SJCRH30 (cell line): ENCODE data around the gene RSPO4. TPM values are rescaled to one million over a fixed set of nuclear protein-coding genes. Genes with fewer than 3 reads are reported as not detected.
"Not testable (repeated sequence)": the region's sequence is repeated elsewhere in the genome, so short reads cannot be mapped to it uniquely, and the experiment has no call there.

Experiments
- DNase-seq, 2 experiments: peaks; one replicate each; pipeline ENCODE4 v3.0.0-alpha.2; 2015 to 2020
- H3K27ac ChIP-seq: fragments of 250-450 bp; sonication (Bioruptor Pico); 2 replicates; pipeline ENCODE4 v1.5.1; 2020; ENCODE audit warnings: mild to moderate bottlenecking, moderate library complexity
- H3K27me3 ChIP-seq: fragments of 250-450 bp; sonication (Bioruptor Pico); 2 replicates; pipeline ENCODE4 v1.5.1; 2020; ENCODE audit warnings: mild to moderate bottlenecking, moderate library complexity
- H3K36me3 ChIP-seq: fragments of 250-450 bp; sonication (Bioruptor Pico); 2 replicates; pipeline ENCODE4 v1.5.1; 2020; ENCODE audit warnings: mild to moderate bottlenecking, moderate library complexity
- H3K4me1 ChIP-seq: fragments of 250-450 bp; sonication (Bioruptor Pico); 2 replicates; pipeline ENCODE4 v1.5.1; 2020; ENCODE audit warnings: mild to moderate bottlenecking, moderate library complexity
- H3K4me3 ChIP-seq: fragments of 250-450 bp; sonication (Bioruptor Pico); 2 replicates; pipeline ENCODE4 v1.5.1; 2020; ENCODE audit warnings: mild to moderate bottlenecking, moderate library complexity
- H3K9me3 ChIP-seq: fragments of 250-450 bp; sonication (Bioruptor Pico); replicated peaks from 2 replicates; pipeline ENCODE4 v1.5.1; 2020; ENCODE audit warnings: mild to moderate bottlenecking, moderate library complexity
- total RNA-seq: library from RNA; depleted of rRNA; stranded (reverse); fragments of >200 nt; shearing (Covaris generic); gene quantifications from 2 replicates; pipeline ENCODE4 v1.2.3, GENCODE V29; 2014

Gene RSPO4
- total RNA-seq, 1 experiment from 2014 or later, result not detected

DNA sequence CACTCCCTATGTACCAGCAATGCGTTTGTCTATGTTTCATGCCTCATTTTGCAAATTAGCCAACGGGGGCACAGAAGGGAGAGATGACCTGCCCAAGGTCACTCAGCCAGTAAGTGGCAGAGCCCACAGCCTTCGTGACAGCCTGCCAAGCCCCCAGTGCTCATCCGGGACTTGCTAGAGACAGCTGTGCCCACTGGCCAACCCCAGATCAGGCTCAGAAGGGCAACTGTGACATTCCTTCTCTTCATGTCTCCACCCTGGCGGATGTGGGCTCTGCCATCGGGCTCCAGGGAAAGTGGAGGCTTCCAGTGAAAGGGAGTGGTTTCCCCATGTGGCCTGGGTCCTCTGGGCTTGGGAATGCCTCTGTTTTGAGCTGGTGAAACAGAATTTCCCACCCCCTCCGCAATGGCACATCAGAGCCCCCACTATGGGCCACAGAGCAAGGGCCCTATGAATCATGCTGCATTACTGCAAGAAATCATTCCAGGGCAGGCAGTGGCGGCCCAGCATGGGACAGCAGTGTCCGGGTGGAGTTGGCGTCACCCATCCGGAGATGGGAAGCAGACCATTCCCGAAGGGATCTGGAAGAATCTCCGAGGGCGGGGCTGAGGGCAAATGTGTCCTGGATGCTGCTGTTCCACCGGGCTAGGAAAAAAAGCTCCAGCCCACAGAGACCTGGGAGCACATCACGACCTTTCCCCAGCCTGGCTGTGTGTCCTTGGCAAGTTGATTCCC lies 9.1 kb downstream of the RSPO4 start:
- Histone ChIP-seq H3K36me3 (no peaks in the 10 kb centered on the region), H3K27me3 (peaks cover 3% of the 10 kb centered on the region; the same call in 1 of the 2 replicates), H3K27ac (no peak overlapping the region), H3K9me3 (no peaks in the 10 kb centered on the region), H3K4me3 (no peak overlapping the region), H3K4me1 (no peaks in the 10 kb centered on the region)
- peak in 1 of 2 experiments; percentile 9 for DNase-seq

- Histone ChIP-seq H3K4me1 (no peaks in the 10 kb centered on the region), H3K27ac (no peak overlapping the region), H3K36me3 (no peaks in the 10 kb centered on the region), H3K4me3 (no peak overlapping the region), H3K27me3 (peaks cover 3% of the 10 kb centered on the region; the same call in 1 of the 2 replicates), H3K9me3 (no peaks in the 10 kb centered on the region)
- peak in 1 of 2 experiments; percentile 14 for DNase-seq
These were observed 10.3 kb downstream of the RSPO4 start for GRCh38 chr20:991850-992249.

DNA sequence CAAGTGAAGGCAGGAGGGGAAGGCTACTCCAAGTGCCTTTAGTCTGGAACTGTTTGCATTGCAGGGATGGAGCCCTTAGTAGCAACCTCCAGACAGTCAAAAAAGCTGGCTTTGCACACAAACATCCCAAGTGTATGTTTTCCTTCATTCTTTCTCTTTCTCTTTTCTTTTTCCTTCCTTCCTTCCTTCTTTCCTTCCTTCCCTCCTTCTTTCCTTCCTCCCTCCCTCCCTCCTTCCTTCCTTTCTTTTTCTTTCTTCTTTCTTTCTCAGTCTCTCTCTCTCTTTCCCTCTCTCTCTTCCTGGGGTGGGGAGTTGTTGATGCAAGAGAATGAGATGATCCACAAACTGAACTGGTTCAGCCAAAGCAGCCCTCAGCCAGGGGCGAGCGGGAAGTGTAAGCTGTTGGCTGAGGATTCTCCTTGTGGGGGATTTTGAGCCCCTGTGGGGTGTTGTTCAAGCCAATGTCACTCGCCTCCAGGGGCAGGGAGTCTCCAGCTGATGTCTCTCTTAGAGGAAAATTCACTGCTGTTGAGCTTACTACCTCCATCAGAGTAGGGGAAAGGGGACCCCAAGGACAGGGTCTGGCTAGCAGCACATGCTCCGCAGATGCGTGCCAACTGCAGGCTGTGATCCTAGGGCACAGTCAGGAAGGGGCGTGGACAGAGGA lies 11.7 kb downstream of the RSPO4 start:
- Histone ChIP-seq H3K4me1 (no peaks in the 10 kb centered on the region), H3K27me3 (peaks cover 3% of the 10 kb centered on the region; the same call in 1 of the 2 replicates), H3K36me3 (no peaks in the 10 kb centered on the region), H3K27ac (no peak overlapping the region), H3K4me3 (no peak overlapping the region), H3K9me3 (no peaks in the 10 kb centered on the region)
- DNase-seq, result no peak

GRCh38 chr20:988272-988671 lies 13.8 kb downstream of the RSPO4 start:
- Histone ChIP-seq H3K9me3 (no peaks in the 10 kb centered on the region), H3K27me3 (peaks cover 3% of the 10 kb centered on the region; the same call in 1 of the 2 replicates), H3K36me3 (no peaks in the 10 kb centered on the region), H3K4me1 (no peaks in the 10 kb centered on the region), H3K4me3 (no peak overlapping the region), H3K27ac (no peak overlapping the region)
- no peak for DNase-seq

DNA sequence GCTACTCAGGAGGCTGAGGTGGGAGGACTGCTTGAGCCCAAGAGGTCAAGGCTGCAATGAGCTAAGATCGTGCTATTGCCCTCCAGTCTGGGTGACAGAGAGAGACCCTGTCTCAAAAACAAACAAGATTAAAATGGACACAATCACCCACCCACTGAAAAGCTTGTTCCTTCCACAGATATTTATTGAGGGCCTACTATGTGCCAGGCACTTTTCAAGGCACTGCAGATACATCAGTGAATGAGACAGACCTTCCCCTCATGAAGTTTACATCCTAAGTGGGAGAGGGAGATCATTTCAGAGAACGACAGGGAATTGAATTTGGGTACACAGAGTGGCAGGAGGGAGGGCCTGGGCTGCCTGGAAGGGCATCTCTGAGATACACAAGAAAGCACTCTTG lies 14.4 kb downstream of the RSPO4 start:
- H3K27ac ChIP-seq, result no peak overlapping the region
- H3K27me3 ChIP-seq, result peaks cover 3% of the 10 kb centered on the region; the same call in 1 of the 2 replicates
- no peaks in the 10 kb centered on the region for H3K36me3 ChIP-seq
- no peaks in the 10 kb centered on the region for H3K4me1 ChIP-seq
- no peak overlapping the region for H3K4me3 ChIP-seq
- no peak for DNase-seq
- H3K9me3 ChIP-seq, result no peaks in the 10 kb centered on the region

DNA sequence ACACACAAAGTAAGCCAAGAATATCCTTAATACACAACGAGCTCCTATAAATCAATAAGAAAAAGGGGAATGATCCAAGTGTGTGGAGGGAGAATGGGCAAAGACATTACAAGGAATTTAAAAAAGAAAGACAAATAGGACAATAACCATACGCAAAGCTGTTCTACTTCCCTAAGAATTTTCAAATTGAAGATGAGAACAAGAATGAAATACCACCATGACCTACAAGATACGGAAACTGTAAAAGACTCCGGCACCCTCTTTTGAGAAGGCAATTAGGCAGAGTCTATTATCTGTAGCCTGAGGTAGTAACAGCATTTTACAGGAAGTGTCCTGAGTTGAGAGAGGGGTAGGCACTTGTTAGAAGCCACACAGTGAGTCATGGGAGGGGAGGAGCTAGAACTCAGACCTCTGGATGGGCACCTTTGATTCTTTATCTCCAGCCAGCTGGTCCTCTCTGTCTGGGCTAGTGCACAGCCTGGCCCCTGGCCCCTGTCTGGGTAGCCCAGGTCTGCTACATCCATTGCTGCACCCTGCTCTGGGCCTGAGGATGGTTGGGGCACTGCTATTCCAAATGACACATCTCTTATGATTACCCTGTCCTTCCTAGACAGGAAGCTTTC lies 15.3 kb downstream of the RSPO4 start:
- Histone ChIP-seq H3K27me3 (peaks cover 3% of the 10 kb centered on the region; the same call in 1 of the 2 replicates), H3K36me3 (no peaks in the 10 kb centered on the region), H3K9me3 (no peaks in the 10 kb centered on the region), H3K4me3 (no peak overlapping the region), H3K27ac (no peak overlapping the region), H3K4me1 (no peaks in the 10 kb centered on the region)
- no peak for DNase-seq

GRCh38 chr20:984994-985393 lies 17.1 kb downstream of the RSPO4 start:
- H3K9me3 ChIP-seq, H3K27me3 ChIP-seq, H3K27ac ChIP-seq, H3K4me3 ChIP-seq, H3K36me3 ChIP-seq, H3K4me1 ChIP-seq, DNase-seq: not testable (repeated sequence)

DNA sequence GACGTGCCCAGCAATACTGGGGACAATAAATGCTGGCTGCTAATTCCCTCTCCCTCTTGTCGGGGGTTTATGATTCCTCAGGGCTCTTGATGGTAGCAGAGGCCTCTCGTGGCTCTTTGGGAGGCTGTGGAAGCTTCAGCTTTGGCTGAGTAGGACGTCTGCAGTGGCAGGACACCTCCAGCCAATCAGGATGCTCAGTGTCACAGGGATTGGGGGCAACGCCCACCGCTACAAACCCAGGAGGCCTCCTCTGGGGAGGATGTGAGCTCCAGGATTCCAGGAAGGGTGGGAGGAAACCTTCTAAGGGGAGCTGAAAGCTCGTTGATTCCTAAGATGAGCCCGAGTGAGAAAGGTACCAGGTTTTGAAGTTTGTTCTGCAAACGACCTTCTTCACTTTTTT lies 19.4 kb downstream of the RSPO4 start:
- no peaks in the 10 kb centered on the region for H3K36me3 ChIP-seq
- no peak overlapping the region for H3K27ac ChIP-seq
- peaks cover 3% of the 10 kb centered on the region; the same call in 1 of the 2 replicates for H3K27me3 ChIP-seq
- no peaks in the 10 kb centered on the region for H3K4me1 ChIP-seq
- DNase-seq, result no peak
- no peaks in the 10 kb centered on the region for H3K9me3 ChIP-seq
- H3K4me3 ChIP-seq, result no peak overlapping the region

GRCh38 chr20:977021-977420 lies 25.1 kb downstream of the RSPO4 start:
- no peak for DNase-seq
- no peaks in the 10 kb centered on the region for H3K9me3 ChIP-seq
- H3K27me3 ChIP-seq, result peaks cover 8% of the 10 kb centered on the region
- H3K4me3 ChIP-seq, result no peak overlapping the region
- H3K27ac ChIP-seq, result no peak overlapping the region
- H3K36me3 ChIP-seq, result no peaks in the 10 kb centered on the region
- H3K4me1 ChIP-seq, result no peaks in the 10 kb centered on the region

DNA sequence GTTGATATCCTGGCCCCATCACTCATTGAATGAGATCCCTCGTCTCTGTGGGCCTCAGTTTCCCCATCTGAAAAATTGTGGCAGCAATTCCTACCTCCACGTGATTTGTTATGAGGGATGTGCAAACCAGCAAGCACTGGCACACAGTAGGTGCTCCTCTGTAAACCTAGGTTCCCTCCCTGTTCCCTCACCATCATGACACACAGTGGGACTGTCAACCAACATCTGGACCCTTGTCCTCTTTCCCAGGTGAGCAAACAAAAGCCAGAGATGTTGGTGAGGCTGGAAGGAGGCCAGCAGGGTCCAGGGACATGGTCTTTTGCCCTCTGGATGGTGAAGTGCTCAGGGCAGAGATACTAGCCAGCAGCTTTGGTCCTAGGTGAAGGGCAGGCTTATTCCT lies 26.1 kb downstream of the RSPO4 start:
- H3K36me3 ChIP-seq, result no peaks in the 10 kb centered on the region
- DNase-seq, result no peak
- no peak overlapping the region for H3K4me3 ChIP-seq
- peaks cover 8% of the 10 kb centered on the region for H3K27me3 ChIP-seq
- H3K4me1 ChIP-seq, result no peaks in the 10 kb centered on the region
- no peaks in the 10 kb centered on the region for H3K9me3 ChIP-seq
- no peak overlapping the region for H3K27ac ChIP-seq

DNA sequence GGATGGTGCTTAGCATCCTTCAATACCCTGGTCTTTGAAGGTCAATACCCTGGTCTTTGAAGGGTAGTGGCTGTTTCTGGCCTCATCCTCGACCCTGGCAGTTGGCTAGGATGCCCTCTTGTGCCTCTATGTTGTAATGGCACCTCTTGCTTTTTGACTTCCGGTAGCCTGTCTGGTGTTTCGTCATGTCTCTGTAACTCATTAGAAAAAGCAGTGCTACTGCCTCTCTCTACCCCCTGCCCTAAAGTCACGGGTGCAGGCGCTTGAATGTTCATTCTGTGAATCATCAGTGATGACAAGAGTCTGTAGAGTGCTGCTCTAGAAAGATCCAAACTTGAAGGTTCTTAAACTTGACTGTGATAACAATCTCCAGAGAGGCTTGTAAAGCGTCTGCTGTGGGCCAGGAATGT lies 28.3 kb downstream of the RSPO4 start:
- Histone ChIP-seq H3K9me3 (no peaks in the 10 kb centered on the region), H3K27ac (no peak overlapping the region), H3K4me3 (no peak overlapping the region), H3K36me3 (no peaks in the 10 kb centered on the region), H3K4me1 (no peaks in the 10 kb centered on the region), H3K27me3 (peaks cover 6% of the 10 kb centered on the region; the same call in 1 of the 2 replicates)
- DNase-seq, result peak; percentile 23 to 53

DNA sequence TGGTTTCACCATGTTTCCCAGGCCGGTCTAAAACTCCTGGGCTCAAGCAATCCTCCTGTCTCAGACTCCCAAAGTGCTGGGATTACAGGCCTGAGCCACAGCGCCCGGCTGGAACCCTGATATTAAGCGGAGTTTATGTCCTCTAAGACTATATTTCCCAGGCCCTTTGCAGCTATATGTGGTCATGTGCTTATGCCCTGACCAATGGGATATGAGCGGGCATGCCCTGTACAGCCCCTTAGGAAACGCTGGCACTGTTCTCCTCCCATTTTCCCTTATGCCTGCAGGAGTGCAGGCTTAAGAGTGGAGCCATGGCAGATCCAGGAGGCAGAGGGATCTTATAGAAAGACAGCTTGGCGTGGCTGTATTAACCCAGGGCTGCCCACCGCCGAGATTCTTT lies 29.9 kb downstream of the RSPO4 start:
- no peak overlapping the region for H3K27ac ChIP-seq
- H3K27me3 ChIP-seq, result peaks cover 6% of the 10 kb centered on the region; the same call in 1 of the 2 replicates
- no peak overlapping the region for H3K4me3 ChIP-seq
- no peaks in the 10 kb centered on the region for H3K4me1 ChIP-seq
- H3K9me3 ChIP-seq, result no peaks in the 10 kb centered on the region
- H3K36me3 ChIP-seq, result no peaks in the 10 kb centered on the region
- DNase-seq, result no peak

DNA sequence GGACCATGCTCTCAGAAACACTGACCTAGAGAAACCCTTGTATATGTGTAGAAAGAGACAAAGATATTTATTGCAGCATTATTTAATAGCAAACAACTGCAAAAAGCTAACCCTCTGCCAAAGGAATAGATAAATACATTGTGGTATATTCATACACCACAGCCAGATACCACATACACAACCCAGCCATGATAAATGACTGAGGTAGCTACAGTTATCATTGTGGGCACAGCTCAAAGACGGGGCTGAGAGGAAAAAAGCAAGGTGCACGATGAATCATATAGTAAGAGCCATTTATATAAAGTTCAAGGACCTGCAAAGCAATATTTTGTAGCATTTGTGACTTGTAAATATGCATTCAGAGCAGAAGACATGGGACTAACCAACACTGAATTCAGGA lies 30.8 kb downstream of the RSPO4 start:
- Histone ChIP-seq H3K4me3 (no peak overlapping the region), H3K4me1 (no peaks in the 10 kb centered on the region), H3K27me3 (peaks cover 6% of the 10 kb centered on the region; the same call in 1 of the 2 replicates), H3K9me3 (no peaks in the 10 kb centered on the region), H3K36me3 (no peaks in the 10 kb centered on the region), H3K27ac (no peak overlapping the region)
- DNase-seq, result no peak

DNA sequence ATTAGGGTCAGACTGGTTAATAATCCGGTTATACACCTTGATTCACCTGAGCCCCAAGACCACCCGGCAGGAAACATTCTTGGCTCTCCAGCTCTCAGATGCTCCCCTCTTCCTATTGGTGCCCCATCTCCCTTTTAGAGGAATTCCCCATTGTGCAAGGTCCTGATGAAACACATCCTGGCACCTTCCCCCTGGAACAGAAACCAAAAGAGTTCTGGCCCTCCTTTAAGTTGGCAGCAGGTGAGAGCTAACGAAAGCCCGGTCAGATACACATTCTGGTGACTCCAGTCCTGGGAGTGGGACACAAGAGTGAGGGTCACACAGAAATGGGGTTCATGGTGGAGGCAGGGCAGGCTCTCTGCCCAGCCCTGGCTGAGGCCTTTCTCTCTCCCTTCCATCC lies 32.2 kb downstream of the RSPO4 start:
- no peak for DNase-seq
- peaks cover 6% of the 10 kb centered on the region; the same call in 1 of the 2 replicates for H3K27me3 ChIP-seq
- no peaks in the 10 kb centered on the region for H3K9me3 ChIP-seq
- H3K4me3 ChIP-seq, result no peak overlapping the region
- no peaks in the 10 kb centered on the region for H3K36me3 ChIP-seq
- H3K4me1 ChIP-seq, result no peaks in the 10 kb centered on the region
- H3K27ac ChIP-seq, result no peak overlapping the region
